Ishikawa (cell line): Measurements from ENCODE around the gene TBC1D22A.

Experiments
- CEBPB ChIP-seq: IDR thresholded peaks from 2 replicates; pipeline ENCODE4 v1.6.1; 2012
- CREB1 ChIP-seq: IDR thresholded peaks from 2 replicates; pipeline ENCODE4 v1.6.1; 2012; ENCODE audit warnings: low read depth
- EGR1 ChIP-seq: IDR thresholded peaks from 2 replicates; pipeline ENCODE4 v1.6.1; 2012
- EP300 ChIP-seq: IDR thresholded peaks from 2 replicates; pipeline ENCODE4 v1.6.1; 2012; ENCODE audit warnings: borderline replicate concordance
- FOXM1 ChIP-seq: IDR thresholded peaks from 2 replicates; pipeline ENCODE4 v1.6.1; 2012; ENCODE audit warnings: low read depth, borderline replicate concordance
- MAX ChIP-seq: IDR thresholded peaks from 2 replicates; pipeline ENCODE4 v1.6.1; 2012
- RAD21 ChIP-seq: IDR thresholded peaks from 2 replicates; pipeline ENCODE4 v1.6.1; 2012; ENCODE audit warnings: low read depth
- REST ChIP-seq: IDR thresholded peaks from 2 replicates; pipeline ENCODE4 v1.6.1; 2012; ENCODE audit warnings: low read depth, mild to moderate bottlenecking
- TAF1 ChIP-seq: IDR thresholded peaks from 2 replicates; pipeline ENCODE4 v1.6.1; 2012; ENCODE audit warnings: low read depth, mild to moderate bottlenecking
- TCF12 ChIP-seq: IDR thresholded peaks from 2 replicates; pipeline ENCODE4 v1.6.1; 2012; ENCODE audit warnings: low read depth
- TEAD4 ChIP-seq: IDR thresholded peaks from 2 replicates; pipeline ENCODE4 v1.6.1; 2012
- USF1 ChIP-seq: IDR thresholded peaks from 2 replicates; pipeline ENCODE4 v1.6.1; 2012
- YY1 ChIP-seq: IDR thresholded peaks from 2 replicates; pipeline ENCODE4 v1.6.1; 2012; ENCODE audit warnings: low read depth
- ZBTB7A ChIP-seq: IDR thresholded peaks from 2 replicates; pipeline ENCODE4 v1.6.1; 2012; ENCODE audit warnings: low read depth

DNA sequence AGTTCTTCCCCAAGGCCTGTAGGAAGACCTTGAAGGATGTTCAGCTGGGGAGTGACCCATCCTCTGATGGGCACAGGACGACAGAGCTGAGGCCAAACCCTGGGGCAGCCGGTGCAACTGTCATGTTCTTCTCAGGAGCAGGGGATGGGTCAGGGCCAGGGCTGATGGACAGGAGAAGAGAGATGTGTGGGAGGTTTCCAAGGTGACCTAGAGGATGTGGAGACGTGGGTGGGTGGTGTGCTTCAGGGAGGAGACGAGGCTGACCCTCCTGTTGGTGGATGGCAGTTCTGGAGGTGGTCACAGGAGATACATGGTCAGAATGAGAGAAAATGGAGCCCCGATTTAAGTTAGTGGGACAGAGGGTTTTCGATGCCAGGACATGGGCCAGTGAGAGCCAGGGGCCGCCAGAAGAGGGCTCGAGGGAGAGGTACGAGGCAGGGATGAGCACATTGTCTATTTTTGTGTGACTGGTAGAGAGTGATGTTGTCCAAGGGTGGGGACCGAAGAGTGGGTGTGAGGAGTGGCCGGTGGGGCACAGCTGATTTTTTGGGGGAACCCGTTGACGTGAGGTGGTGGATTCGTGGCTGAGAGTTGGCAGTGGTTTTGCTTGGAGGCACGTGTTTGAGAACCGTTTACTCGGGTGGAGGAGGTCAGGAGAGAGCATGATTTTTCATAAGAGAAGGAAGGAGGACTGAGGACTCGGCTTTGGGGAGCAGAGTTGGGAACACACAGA lies 14.6 kb downstream of the TBC1D22A start:
- no peak for TF ChIP-seq MAX
- TF ChIP-seq CREB1: no peak
- TF ChIP-seq TAF1: no peak
- TF ChIP-seq CEBPB: no peak
- TF ChIP-seq FOXM1: no peak
- TF ChIP-seq REST: no peak
- TF ChIP-seq USF1: no peak
- TF ChIP-seq TEAD4: no peak
- TF ChIP-seq EGR1: no peak
- TF ChIP-seq EP300: no peak
- no peak for TF ChIP-seq RAD21
- no peak for TF ChIP-seq YY1
- TF ChIP-seq ZBTB7A: no peak
- no peak for TF ChIP-seq TCF12
